Mucosa of gallbladder (tissue), 1 donor: ENCODE data around the gene JADE2. TPM values are rescaled to one million over a fixed set of nuclear protein-coding genes. Genes with fewer than 3 reads are reported as not detected.
"Not testable (repeated sequence)": the region's sequence is repeated elsewhere in the genome, so short reads cannot be mapped to it uniquely, and the experiment has no call there.

Experiments
- DNase-seq: peaks from one replicate; pipeline ENCODE4 v3.0.0-alpha.2; 2020; ENCODE audit warnings: low spot score
- total RNA-seq: library from RNA; stranded (reverse); gene quantifications from one replicate; pipeline ENCODE4 v1.2.1, GENCODE V29; 2021
- donor health status: DM: no; HTN: no; CAD: no.

The JADE2 gene
- total RNA-seq, 1 donor from 2014 or later = 83.1 TPM

DNA sequence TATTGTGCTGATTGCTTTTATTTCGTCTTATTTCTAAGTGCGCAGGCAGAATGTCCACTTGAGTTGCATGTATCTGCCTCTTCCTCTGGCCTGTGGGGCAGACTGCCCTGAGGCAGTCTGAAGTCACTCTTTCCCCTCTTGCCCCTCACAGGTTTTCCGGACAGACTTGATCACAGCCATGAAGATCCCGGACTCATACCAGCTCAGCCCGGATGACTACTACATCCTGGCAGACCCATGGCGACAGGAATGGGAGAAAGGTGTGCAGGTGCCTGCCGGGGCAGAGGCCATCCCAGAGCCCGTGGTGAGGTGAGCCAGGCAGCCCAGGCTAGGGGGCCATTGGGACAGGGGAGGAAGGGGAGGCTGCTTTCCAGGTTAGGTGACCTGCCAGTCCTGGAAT is 26.4 kb downstream of the JADE2 start:
- DNase-seq = no peak

DNA sequence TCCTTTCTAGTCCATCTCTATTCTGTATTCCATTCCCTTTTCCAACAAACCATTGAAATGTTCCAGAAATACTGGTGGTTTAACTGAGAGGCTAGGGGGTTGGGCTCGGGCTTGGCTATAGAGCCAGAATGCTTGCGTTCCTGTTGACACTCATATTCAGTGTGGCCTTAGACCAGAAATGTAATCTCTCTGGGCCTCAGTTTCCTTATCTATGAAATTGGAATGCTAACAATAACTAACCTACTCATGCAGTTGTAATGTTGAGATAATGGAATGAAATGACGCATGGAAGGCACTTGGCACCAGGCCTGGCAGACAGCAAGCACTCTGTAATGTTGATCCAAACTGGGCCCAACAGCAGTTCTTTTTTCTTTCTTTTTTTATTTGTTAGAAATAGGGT is 26.8 kb downstream of the JADE2 start:
- DNase-seq = peak; percentile 78

DNA sequence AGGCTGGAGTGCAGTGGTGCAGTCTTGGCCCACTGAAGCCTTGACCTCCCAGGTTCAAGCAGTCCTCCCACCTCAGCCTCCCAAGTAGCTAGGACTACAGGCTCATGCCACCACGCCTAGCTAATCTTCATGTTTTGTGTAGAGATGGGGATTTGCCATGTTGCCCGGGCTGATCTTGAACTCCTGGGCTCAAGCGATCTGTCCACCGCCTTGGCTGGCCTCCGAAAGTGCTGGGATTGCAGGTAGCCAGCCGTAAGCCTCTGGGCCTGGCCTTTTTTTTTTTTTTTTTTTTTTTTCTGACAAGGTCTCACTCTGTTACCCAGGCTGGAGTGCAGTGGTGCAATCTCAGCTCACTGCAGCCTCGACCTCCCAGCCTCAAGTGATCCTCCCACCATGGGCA is 27.2 kb downstream of the JADE2 start:
- DNase-seq = not testable (repeated sequence)

DNA sequence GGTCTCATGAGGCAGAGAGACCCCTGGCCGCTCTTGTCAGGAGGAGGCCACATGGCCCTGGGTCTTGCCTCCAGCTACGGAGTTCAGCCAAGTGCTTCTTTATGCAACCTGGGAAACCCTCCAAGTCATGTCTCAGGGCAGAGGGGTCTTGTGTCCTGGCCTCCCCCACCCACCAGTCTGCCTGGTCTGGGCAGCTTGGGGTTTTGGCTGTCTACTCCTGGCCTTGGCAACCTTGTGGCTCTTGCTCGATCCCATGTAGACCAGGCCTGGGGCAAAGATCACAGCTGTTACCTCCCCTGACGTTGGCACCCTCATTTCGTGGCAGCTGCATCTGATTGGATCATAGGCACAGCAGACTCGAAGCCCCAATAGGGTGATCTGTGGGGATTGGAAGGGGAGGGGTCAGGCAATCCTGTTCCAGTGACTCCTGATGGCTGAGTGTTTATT is 28.4 kb downstream of the JADE2 start:
- no peak for DNase-seq

DNA sequence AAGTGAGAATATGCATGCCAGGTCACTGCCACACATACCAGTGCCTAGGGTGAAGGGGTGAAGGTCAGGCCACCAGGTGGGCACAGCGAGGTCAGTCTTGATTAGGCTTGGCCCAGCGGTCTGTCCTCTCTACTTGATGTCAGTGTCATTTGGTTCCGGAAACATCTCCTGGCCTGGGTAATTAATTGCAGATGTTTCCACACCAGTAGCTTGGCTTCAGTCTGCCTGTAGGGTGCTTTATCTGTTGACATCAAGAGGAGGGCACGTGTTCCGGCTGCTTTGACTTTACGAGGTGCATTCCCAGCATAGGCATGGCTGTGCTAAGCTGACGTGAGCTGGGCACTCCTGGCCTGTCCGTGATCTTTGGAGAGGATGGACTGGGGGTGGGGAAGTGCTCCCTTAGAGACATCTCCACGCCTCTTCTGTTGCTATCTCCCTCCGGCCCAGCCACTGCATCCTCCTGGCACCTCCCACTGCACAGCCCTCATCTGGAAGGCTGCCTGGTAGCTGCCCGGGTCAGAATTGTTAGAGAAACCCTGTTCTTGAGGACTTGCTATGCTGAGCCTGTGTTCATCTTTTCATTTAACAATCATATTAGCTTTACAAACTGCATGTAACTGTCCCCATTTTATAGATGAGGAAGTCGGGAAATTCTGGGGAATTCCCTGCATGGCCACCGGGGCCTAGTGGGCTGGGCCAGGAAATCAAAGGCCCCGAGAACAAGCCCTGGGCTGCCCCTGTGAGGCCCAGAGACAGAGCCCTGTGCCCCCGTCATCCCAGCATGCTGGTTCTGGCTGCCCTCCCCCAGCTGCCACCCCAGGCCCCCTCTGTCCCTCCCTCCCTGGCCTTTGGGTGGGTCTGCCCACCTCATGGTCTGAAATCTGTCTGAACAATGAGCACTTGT is 29.1 kb downstream of the JADE2 start:
- DNase-seq = peak; percentile 82

DNA sequence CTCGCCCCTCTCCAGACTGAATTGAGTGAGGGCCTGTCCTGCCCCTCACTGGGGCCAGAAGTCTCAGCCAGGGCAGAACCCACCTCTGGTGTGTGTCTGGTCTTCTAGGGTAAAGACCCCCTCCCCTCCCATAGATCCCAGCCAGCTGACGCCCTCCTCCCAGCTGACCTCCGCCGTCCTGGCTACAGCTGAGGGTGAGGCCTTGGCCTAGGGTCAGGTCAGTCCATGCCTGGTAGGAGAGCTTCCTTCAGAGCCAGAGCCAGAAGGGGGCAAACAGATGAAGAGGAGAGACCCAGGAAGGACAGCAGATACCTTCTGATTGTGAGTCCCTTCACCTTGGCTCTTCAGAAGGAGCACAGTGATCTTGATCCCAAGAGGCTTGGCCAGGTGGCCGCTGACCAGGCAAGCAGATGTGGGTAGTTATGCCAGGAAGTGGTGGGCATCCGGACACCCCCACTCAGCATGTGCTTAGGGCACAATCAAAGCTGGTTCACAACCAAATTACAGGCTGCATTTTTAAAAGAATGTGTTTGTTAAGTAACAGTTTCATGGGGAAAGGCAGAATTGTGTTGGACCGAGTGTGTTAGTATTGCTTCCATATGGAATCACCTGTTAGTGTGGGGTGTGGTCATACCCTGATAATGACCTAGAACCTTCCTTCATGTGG is 29.9 kb downstream of the JADE2 start:
- no peak for DNase-seq

DNA sequence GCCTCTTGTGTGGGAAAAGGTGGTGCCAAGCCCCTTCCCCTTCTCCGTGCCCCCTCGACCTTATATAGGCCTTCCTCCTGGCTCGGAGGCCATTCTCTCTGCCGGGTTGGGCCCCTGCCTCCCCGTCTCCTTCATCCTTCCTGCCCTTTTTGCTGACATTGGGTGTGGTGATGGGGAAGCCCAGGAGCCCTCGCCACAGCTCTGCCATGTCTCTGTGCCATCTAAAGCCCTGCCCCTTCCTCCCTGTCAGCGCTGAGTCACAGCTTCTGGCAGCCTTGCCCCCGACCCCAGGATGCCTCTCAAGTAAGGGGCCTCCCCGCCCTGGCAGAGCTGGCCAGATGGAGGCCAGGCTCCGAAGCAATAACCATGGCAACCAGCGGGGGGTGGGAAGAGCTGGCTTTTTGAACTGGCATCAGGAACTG is 30.4 kb downstream of the JADE2 start:
- DNase-seq = peak; percentile 36

DNA sequence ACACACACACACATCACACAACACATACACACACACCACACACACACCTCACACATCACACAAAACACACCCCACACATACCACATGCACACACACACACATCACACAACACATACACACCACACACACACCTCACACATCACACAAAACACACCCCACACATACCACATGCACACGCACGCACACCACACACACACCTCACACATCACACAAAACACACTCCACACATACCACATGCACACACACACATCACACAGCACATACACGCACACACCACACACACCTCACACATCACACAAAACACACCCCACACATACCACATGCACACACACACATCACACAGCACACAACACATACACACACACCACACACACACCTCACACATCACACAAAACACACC is 31.1 kb downstream of the JADE2 start:
- DNase-seq = not testable (repeated sequence)

DNA sequence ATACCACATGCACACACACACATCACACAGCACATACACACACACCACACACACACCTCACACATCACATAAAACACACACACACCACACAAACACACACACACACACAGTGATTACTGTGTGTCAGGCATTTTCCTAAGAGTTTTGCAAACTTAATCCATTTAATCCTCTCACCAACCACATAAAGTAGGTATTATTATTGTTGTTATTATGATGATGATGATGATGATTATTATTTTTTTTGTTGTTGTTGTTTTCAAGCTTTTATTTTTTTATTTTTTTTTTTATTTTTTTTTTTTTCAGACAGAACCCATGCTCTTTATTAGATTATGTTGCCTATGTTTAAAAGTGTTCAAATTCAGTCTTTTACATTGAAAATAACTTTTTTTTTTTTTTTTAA is 31.5 kb downstream of the JADE2 start:
- no peak for DNase-seq

DNA sequence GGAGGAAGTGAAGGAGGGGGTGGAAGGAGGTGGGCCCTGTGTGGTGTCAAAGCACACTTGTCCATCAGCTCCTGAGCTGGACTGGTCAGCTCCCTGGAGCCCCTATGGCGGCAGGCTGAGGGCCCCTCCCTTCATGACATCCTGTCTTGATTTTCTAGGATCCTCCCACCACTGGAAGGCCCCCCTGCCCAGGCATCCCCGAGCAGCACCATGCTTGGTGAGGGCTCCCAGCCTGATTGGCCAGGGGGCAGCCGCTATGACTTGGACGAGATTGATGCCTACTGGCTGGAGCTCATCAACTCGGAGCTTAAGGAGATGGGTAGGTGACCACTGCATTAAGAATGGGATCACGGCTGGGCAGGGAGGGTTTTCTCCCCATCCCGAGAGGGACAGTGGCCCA is 34.2 kb downstream of the JADE2 start:
- DNase-seq = no peak

DNA sequence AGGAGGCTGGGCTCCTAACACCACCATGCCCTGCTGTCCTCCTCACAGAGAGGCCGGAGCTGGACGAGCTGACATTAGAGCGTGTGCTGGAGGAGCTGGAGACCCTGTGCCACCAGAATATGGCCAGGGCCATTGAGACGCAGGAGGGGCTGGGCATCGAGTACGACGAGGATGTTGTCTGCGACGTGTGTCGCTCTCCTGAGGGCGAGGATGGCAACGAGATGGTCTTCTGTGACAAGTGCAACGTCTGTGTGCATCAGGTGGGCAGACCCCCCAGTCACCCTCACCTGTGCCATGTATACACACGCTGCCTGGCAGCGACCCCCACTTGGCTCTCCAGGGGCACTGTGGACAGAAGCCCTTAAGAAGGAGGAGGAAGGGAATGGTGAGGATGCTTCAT is 35.2 kb downstream of the JADE2 start:
- no peak for DNase-seq

DNA sequence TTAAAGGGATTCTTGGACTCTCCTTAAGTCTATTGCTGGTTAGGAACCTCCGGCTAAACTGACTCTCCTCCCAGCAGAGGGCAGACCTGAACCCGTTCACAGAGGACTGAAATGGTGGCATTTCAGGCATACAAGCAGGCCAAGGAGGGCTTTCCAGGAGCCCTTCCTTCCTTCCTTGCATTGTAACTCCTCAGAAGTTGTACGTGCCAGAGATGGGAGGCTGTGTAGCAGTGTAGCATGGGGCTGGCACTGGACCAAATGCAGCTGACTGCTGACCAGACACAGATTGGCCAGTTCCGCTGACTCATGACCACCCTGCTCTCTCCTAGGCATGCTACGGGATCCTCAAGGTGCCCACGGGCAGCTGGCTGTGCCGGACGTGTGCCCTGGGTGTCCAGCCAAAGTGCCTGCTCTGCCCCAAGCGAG is 36.4 kb downstream of the JADE2 start:
- no peak for DNase-seq

DNA sequence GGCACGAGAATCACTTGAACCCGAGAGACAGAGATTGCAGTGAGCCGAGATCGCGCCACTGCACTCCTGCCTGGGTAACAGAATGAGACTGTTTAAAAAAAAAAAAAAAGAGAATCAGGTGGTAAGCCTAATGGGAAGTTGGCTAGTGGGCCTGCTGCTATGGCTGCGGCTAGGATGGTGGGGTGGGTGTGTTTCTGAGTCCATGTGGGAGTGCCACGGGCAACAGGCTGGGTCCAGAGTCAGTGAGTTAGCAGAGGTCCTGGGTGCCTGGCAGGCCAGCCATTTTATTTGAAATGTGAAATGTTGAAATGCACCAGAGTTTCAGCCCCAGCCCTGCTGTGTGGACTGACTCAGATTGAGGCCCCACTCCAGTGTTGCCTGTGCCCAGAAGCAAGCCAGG is 37.8 kb downstream of the JADE2 start:
- DNase-seq = no peak

DNA sequence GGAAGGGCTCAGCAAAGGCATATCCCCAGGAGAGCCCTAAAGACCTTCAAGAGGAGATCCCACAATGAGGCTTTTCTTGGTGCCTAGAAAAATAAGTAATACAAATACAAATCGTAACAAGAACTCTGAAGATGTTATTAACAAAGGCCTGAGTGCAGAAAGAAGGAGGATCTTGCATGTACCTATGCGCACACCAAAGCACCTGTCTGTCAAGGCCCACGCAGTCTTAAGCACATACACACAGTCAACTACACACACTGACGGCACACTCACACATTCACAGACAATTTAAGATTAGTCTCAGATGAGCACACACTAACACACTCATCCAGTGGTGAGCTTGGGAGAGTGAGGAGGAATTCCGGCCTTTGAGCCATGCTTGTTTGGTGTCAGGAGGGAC is 38.5 kb downstream of the JADE2 start:
- DNase-seq = no peak

DNA sequence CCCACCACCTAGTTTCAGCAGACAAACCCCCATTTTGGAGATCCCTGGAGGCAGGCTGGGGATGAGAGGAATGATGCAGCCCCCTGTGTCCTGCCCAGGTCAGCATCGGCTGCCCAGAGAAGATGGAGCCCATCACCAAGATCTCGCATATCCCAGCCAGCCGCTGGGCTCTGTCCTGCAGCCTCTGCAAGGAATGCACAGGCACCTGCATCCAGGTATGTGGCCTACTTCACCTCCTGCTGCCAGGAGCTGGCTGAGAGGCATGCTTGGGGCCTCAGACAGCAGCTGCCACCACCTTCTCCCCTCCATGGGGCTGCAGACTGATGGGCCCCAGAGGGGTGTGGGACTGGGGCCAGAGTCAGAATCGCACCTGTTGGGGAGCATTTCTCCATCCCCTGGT is 38.9 kb downstream of the JADE2 start:
- DNase-seq = no peak

DNA sequence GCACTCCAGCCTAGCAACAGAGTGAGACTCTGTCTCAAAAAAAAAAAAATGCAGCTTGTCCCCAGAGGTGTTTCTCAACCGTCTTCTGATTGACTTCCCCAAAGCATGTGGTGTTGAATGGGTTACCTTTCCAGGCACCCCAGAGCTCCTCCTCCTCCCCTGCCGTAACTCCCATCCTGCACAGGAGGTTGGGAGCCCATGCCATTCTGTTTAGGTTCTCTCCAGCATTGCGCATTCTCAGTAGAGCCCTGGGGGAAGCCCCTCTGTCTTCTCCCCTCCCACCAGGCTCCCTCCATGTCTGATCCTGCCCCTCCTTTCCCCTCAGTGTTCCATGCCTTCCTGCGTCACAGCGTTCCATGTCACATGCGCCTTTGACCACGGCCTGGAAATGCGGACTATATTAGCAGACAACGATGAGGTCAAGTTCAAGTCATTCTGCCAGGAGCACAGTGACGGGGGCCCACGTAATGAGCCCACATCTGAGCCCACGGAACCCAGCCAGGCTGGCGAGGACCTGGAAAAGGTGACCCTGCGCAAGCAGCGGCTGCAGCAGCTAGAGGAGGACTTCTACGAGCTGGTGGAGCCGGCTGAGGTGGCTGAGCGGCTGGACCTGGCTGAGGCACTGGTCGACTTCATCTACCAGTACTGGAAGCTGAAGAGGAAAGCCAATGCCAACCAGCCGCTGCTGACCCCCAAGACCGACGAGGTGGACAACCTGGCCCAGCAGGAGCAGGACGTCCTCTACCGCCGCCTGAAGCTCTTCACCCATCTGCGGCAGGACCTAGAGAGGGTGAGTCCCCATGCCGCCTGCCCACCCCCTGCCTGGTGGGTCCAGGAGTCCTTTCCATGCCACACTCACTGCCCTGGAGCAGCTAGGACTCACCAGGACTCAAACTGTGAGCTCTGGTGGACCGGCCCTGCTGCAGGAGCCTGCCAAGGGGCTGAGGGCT is 40.6 kb downstream of the JADE2 start:
- DNase-seq = no peak

DNA sequence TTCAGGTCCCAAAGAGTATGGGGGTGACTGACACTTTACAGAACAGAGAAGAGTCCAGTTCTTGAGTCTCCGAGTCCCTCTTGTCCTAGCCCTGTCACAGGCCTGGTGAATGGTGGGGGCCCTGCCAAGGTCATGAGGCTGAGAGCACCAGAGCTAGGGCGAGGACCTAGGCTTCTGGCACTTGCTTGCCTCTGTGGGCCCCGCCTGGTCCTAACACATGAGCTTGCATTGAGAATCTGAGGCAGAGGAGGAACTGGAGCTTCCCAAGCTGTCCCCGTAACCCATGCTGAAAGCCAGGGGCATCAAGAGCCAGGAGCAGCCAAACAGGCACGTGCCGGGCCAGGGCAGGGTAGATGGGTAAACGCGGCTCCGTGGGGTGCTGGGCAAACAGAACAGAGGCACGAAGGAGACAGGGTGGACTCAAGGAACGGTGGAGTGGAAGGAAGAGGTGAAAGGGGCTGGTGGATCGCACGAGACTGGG is 41.3 kb downstream of the JADE2 start:
- no peak for DNase-seq

DNA sequence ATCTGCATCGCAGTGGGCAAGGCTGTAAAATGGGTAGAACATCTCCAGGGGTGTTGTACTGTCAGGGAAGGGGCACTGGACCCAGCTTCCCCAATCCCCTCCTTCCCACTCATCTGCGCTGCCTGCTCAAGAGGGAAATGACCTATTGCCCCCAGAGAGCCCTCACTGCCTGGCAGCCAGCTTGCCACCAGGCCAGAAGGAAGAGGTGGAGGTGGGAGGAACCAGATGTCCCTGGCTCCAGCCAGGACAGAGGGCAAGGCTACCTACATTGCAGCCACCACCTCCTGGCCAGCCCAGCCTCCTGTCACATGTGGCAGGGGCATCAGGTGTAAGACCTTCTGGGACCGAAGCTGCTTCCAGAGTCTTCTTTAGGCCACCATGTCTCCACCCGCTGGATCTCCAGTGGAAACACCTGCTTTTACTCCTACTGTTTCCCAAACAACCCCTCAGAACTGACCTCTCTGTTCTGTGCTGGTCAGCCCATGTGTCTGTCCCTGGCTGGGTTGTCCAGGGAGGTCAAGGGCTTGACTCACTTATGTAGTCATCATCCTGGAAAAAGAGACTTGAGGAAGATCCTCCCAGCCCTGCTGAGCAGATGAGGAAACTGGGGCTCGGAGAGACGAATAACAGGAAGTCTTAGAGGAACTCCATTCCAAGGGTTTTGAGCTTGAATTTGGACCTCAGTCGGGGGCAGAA is 42.3 kb downstream of the JADE2 start:
- no peak for DNase-seq

DNA sequence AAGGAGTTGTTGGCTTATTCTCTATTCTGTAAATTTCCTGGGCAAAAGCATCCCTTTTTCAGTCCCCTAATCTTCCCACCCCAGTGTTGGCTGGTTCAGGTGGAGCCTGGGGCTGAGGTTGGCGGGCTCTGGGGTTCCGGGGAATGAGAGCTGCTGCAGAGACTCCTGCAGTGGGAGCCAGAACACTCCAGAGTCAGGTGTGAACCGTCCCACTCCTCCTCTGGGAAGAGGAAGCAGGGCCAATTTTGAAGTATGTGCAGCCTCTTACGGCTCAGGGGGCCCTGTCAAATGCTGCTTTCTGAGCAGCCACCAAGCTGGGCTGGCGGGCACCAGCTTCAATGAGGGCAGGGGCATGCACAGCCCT is 42.8 kb downstream of the JADE2 start:
- DNase-seq = no peak

DNA sequence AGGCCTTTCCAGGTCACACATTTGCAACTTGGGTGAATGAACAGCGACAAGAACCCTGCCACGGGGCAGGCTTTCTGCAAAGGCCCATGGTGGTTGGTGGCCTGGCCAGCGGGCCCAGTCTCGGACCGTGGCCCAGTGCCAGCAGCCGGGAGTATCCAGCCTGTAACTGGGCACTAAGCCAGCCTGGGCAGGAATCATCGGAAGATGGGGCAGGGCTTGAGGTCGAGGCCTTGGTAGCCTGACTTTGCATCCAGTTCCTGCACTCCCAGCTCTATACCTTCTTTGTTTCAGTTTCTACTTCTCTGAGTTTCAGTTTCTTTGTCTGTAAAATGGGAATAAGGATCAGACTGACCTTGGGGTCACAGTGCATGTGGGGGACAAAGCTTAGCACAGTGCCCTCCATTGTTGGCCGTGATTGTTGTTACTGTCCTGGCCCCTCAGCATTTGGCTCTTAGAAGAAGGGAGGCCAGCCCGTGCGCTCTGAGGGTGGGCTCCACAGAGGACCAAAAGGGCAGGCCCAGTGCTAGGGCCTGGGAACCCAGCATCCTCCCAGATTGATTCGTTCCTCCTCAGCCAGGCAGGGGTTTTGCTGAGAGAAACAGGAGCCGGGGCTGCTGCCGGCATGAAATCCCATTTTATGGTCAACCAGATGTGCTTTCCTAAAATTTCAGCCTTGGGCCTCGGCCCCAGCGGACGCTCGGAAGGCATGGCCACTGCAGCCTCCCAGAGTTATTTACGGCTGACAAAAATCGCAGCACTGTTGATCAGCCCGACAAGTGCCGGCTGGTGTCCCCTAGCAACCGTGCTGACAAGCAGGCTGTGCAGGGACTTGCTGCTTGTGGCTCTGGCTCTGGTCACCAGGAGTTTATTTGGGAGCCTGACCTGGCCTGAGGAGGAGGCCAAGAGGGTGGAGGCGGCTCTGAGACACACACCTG is 43.6 kb downstream of the JADE2 start:
- DNase-seq = peak; percentile 82
